T-helper 17 cell (primary cell): Measurements from ENCODE around the gene TSC22D3. TPM values are rescaled to one million over a fixed set of nuclear protein-coding genes. Genes with fewer than 3 reads are reported as not detected.
"Not testable (repeated sequence)": the region's sequence is repeated elsewhere in the genome, so short reads cannot be mapped to it uniquely, and the experiment has no call there.

Experiments
- ATAC-seq: fragments of 150-1000 bp; cut with Tn5 transposase; 2 replicates; pipeline ENCODE4 v1.10.0; 2021; ENCODE audit warnings: mild to moderate bottlenecking, moderate library complexity
- DNase-seq, 3 donors: peaks; one replicate each; pipeline versions ENCODE4 v3.0.0 to v3.0.0-alpha.2; 2020 to 2021
- H3K9me3 ChIP-seq: one replicate; pipeline ENCODE4 v1.7.0; 2013; ENCODE audit warnings: low read length, mild to moderate bottlenecking; ENCODE audit not compliant: control insufficient read depth, poor library complexity, severe bottlenecking
- H3K27ac Mint-ChIP-seq: one replicate; pipeline ENCODE4 v1.8.0; 2022; ENCODE audit warnings: mild to moderate bottlenecking, moderate library complexity, mixed read lengths
- H3K27me3 Mint-ChIP-seq: one replicate; pipeline ENCODE4 v1.8.0; 2022; ENCODE audit warnings: mixed read lengths
- H3K36me3 Mint-ChIP-seq: one replicate; pipeline ENCODE4 v1.8.0; 2022; ENCODE audit warnings: low read depth, mixed read lengths
- H3K4me1 Mint-ChIP-seq: one replicate; pipeline ENCODE4 v1.8.0; 2022; ENCODE audit warnings: mild to moderate bottlenecking, mixed read lengths
- H3K4me3 Mint-ChIP-seq: one replicate; pipeline ENCODE4 v1.8.0; 2022; ENCODE audit warnings: mild to moderate bottlenecking, moderate library complexity, mixed read lengths
- total RNA-seq, 4 donors: library from RNA in 2 of 4; stranded (reverse) in 2 of 4; gene quantifications; one replicate each; pipeline ENCODE4 v1.2.3 and lab custom pipeline; 2022 to 2026

TSC22D3 gene
- total RNA-seq (1,000 to 10,000 TPM; 1,559 to 2,031 TPM), total RNA-seq (lab: John Stamatoyannopoulos, UW) (322 to 3,376 reads per million in 2 donors)

- H3K27ac Mint-ChIP-seq: peak within 1 kb of the TSS; percentile 92
- peak; percentile 81 for ATAC-seq
- no peaks in the 10 kb centered on the region for H3K36me3 Mint-ChIP-seq
Measured at GRCh38 chrX:107775734-107776511, at the start of gene TSC22D3. TSS of gene TSC22D3 (minus strand) at chrX:107775787. CDS start at chrX:107775419, 368 bp downstream.

GRCh38 chrX:107823456-107823855 is 47.9 kb upstream of the TSC22D3 start:
- peaks cover 20% of the 10 kb centered on the region for H3K4me1 Mint-ChIP-seq
- H3K27ac Mint-ChIP-seq: no peak overlapping the region
- no peak overlapping the region for H3K4me3 Mint-ChIP-seq
- H3K27me3 Mint-ChIP-seq: no peaks in the 10 kb centered on the region
- no peaks in the 10 kb centered on the region for H3K9me3 ChIP-seq
- no peak for ATAC-seq
- H3K36me3 Mint-ChIP-seq: peaks cover 2% of the 10 kb centered on the region
- no peak for DNase-seq

More at GRCh38 chrX:107775734-107776511, at the start of gene TSC22D3:
- DNase-seq: peak; percentile 27 to 44 (median 27)
- H3K27me3 Mint-ChIP-seq: no peaks in the 10 kb centered on the region
- no peaks in the 10 kb centered on the region for H3K9me3 ChIP-seq
- peak within 1 kb of the TSS; percentile 96 for H3K4me3 Mint-ChIP-seq
- H3K4me1 Mint-ChIP-seq: peaks cover 12% of the 10 kb centered on the region

- Mint-ChIP-seq H3K27ac (no peak overlapping the region), H3K27me3 (no peaks in the 10 kb centered on the region), H3K36me3 (peaks cover 2% of the 10 kb centered on the region), H3K4me1 (peaks cover 20% of the 10 kb centered on the region), H3K4me3 (no peak overlapping the region)
- ATAC-seq: no peak
- DNase-seq: no peak
- no peaks in the 10 kb centered on the region for H3K9me3 ChIP-seq
Measured at GRCh38 chrX:107823042-107823441, 47.5 kb upstream of the TSC22D3 start.

GRCh38 chrX:107818900-107819521 is 43.4 kb upstream of the TSC22D3 start:
- Mint-ChIP-seq H3K4me3 (no peak overlapping the region), H3K27me3 (no peaks in the 10 kb centered on the region), H3K4me1 (peaks cover 3% of the 10 kb centered on the region), H3K36me3 (peaks cover 2% of the 10 kb centered on the region), H3K27ac (no peak overlapping the region)
- H3K9me3 ChIP-seq: no peaks in the 10 kb centered on the region
- DNase-seq: no peak
- ATAC-seq: no peak

GRCh38 chrX:107810053-107810452 is 34.5 kb upstream of the TSC22D3 start:
- not testable (repeated sequence) for H3K36me3 Mint-ChIP-seq, H3K4me1 Mint-ChIP-seq, H3K4me3 Mint-ChIP-seq, ATAC-seq, H3K9me3 ChIP-seq, DNase-seq, H3K27ac Mint-ChIP-seq
- peaks cover 20% of the 10 kb centered on the region for H3K27me3 Mint-ChIP-seq

GRCh38 chrX:107805179-107805578 is 29.6 kb upstream of the TSC22D3 start:
- ATAC-seq: no peak
- DNase-seq: no peak
- H3K27ac Mint-ChIP-seq: no peak overlapping the region
- H3K9me3 ChIP-seq: no peaks in the 10 kb centered on the region
- H3K36me3 Mint-ChIP-seq: no peaks in the 10 kb centered on the region
- no peaks in the 10 kb centered on the region for H3K27me3 Mint-ChIP-seq
- H3K4me1 Mint-ChIP-seq: peaks cover 3% of the 10 kb centered on the region
- no peak overlapping the region for H3K4me3 Mint-ChIP-seq

GRCh38 chrX:107804427-107804826 is 28.8 kb upstream of the TSC22D3 start:
- DNase-seq: no peak
- Mint-ChIP-seq H3K4me1 (peaks cover 3% of the 10 kb centered on the region), H3K36me3 (no peaks in the 10 kb centered on the region), H3K27me3 (no peaks in the 10 kb centered on the region), H3K27ac (no peak overlapping the region), H3K4me3 (no peak overlapping the region)
- H3K9me3 ChIP-seq: no peaks in the 10 kb centered on the region
- no peak for ATAC-seq

- ATAC-seq: no peak
- no peak for DNase-seq
- H3K4me1 Mint-ChIP-seq: no peaks in the 10 kb centered on the region
- no peak overlapping the region for H3K4me3 Mint-ChIP-seq
- H3K27ac Mint-ChIP-seq: no peak overlapping the region
- H3K36me3 Mint-ChIP-seq: no peaks in the 10 kb centered on the region
- peaks cover 4% of the 10 kb centered on the region for H3K27me3 Mint-ChIP-seq
- no peaks in the 10 kb centered on the region for H3K9me3 ChIP-seq
Measured at GRCh38 chrX:107787827-107788226, 12.2 kb upstream of the TSC22D3 start.

- H3K4me1 Mint-ChIP-seq: peaks cover 12% of the 10 kb centered on the region
- no peaks in the 10 kb centered on the region for H3K9me3 ChIP-seq
- H3K4me3 Mint-ChIP-seq: no peak overlapping the region
- no peak overlapping the region for H3K27ac Mint-ChIP-seq
- ATAC-seq (no peak), DNase-seq (no peak)
- H3K36me3 Mint-ChIP-seq: no peaks in the 10 kb centered on the region
- H3K27me3 Mint-ChIP-seq: no peaks in the 10 kb centered on the region
Measured at GRCh38 chrX:107780525-107780924, 4.9 kb upstream of the TSC22D3 start.

- DNase-seq (no peak), ATAC-seq (no peak)
- H3K9me3 ChIP-seq: no peaks in the 10 kb centered on the region
- peak within 1 kb of the TSS; percentile 96 for H3K4me3 Mint-ChIP-seq
- peak within 1 kb of the TSS; percentile 92 for H3K27ac Mint-ChIP-seq
- H3K36me3 Mint-ChIP-seq: no peaks in the 10 kb centered on the region
- H3K27me3 Mint-ChIP-seq: no peaks in the 10 kb centered on the region
- peaks cover 12% of the 10 kb centered on the region for H3K4me1 Mint-ChIP-seq
Measured at GRCh38 chrX:107777536-107777832, 1.9 kb upstream of the TSC22D3 start, which contains the start of gene NCBP2L. TSS of gene NCBP2L (plus strand) at chrX:107777733. CDS start at chrX:107794221, 16,488 bp downstream.

GRCh38 chrX:107776649-107777535 is 1.3 kb upstream of the TSC22D3 start:
- Mint-ChIP-seq H3K36me3 (no peaks in the 10 kb centered on the region), H3K4me1 (peaks cover 12% of the 10 kb centered on the region), H3K27ac (peak overlapping the region; percentile 92), H3K4me3 (peak overlapping the region; percentile 96), H3K27me3 (no peaks in the 10 kb centered on the region)
- peak; percentile 83 for ATAC-seq
- no peaks in the 10 kb centered on the region for H3K9me3 ChIP-seq
- DNase-seq: peak; percentile 27 to 52 (median 46)

GRCh38 chrX:107775000-107775733 is 420 bp downstream of the TSC22D3 start:
- DNase-seq: no peak
- H3K9me3 ChIP-seq: no peaks in the 10 kb centered on the region
- ATAC-seq: no peak
- H3K27ac Mint-ChIP-seq: no peak overlapping the region
- H3K4me3 Mint-ChIP-seq: peak overlapping the region; percentile 96
- peaks cover 12% of the 10 kb centered on the region for H3K4me1 Mint-ChIP-seq
- no peaks in the 10 kb centered on the region for H3K27me3 Mint-ChIP-seq
- no peaks in the 10 kb centered on the region for H3K36me3 Mint-ChIP-seq
